Stimulated activated CD4-positive, alpha-beta T cell treated with anti-CD3 and anti-CD28 coated beads, Interleukin-1b, Interleukin-23, amount 100 ng/mL, for 1 hour (primary cell): ENCODE measurements around the gene SPATA25.
"Not testable (repeated sequence)": the region's sequence is repeated elsewhere in the genome, so short reads cannot be mapped to it uniquely, and the experiment has no call there.

Experiments used
- DNase-seq, 2 donors: peaks; one replicate each; pipeline ENCODE4 v3.0.0-alpha.2; 2020; ENCODE audit warnings: low read depth in 2 of 2

SPATA25 gene

DNA sequence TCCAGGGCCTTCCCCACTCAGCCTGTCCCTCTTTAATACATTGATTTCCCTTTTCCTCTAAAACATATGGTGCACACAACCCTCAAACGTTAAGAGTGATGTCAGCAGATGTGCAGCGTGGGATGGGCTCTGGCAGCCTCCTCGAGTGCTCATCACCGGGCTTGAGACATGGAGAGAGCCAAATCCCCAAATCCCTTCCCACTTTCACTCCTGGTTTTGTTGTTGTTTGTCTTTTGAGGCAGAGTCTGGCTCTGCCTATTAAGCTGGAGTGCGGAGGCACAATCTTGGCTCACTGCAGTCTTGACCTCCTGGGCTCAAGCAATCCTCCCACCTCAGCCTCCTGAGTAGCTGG is 30.3 kb upstream of the SPATA25 start:
- DNase-seq, result no peak

DNA sequence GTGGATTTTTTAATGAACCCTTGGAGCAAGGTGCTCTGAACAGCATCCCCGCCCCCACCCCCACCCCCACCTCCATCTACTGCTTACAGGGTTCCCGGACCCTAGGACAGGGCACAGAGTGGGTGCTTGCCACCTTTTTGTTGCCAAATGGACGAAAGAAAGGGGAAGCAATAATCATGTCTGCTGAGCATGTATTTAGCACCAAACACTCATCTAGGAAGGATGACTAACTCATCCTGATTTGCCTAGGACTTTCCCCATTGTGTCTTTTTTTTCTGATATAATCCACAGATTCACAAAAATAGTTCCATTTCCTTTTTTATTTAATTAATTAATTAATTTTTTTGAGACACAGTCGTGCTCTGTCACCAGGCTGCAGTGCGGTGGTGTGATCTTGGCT is 25.7 kb upstream of the SPATA25 start:
- DNase-seq, result no peak

- no peak for DNase-seq
Observed at GRCh38 chr20:45912344-45912682, 24.9 kb upstream of the SPATA25 start.

DNA sequence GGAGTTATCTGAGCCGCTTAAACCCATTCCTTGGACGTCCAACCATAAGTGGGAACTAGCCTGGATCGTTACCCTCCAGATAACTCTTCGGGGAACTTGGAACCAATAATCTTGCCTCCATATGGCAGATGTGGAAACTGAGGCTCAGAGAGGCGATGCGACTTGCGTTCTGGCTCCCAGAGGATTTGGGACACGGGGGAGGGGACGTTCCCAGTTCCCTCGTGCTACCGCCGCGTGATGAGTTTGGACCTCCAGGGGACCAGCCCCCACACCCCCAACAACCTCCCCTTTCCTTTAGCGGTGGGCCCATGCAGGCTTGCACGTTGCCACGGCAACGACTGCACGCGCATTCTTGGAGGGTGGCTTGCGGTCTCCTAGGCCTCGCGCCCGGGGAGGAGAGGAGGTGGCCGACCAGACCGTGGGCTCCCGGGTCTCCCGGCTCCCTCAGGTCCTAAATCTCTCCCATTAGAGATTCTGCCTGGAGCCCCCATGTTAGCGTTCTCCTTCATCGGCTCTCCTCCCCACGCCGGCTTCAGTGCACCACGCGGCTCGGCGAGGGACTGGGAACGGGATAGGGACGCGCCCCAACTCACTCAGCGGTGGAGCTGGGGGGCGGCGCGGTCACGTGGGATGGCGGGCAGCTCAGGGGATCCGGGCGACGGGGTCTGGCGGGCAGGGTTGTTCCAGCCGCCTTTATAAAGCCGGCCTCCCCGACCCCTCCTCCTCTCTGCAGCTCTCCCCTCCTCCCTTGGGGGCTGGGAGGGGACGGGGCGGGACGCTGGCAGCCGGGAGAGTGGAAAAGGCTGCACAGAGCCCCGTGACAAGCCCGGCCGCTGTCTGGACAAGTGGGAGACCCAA is 24.3 kb upstream of the SPATA25 start, which contains the start of gene PLTP:
Gene PLTP (minus strand): TSS at position 670 of the 858 bp plus-strand sequence. CDS start 703 bp downstream, outside the sequence.
- DNase-seq, result no peak

DNA sequence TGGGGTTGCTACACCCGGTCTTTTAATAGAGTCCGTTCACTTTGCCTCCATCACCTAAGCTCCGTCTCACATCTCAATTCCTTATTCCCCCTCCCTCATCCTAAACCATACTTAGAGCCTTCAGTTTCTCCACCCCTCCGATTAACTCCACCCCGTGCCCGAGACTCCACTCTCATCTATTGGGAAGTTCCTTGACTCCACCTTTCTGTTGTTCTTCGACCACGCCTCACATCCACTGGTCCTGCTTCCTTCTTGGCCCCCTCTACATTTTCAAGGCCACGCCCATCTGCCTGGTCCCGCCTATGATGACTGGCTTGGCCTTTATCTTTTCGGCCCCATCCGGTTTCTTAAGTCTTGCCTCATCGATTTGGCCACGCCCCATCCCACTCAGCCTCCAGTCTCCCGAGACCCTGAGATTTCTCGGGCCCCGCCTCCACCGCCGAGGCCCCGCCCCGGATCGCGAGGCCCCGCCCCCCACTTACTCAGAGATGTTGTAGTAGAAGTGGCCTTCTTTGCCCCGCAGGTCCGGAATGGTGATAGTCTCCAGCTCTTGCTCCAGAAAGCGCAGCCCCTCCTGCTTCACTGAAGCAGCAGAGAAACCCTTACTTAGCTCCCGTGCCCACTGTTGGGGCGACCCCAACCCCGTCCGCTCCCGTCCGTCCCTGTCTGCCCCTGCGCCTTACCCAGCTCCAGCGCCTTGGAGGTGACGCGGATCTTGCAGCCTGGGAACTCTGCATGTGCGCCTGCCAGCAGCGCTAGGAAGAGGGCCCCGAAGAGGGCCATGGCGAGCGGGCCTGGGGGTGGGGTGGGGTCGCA is 23.5 kb upstream of the SPATA25 start:
- DNase-seq, result peak; percentile 66 to 94

DNA sequence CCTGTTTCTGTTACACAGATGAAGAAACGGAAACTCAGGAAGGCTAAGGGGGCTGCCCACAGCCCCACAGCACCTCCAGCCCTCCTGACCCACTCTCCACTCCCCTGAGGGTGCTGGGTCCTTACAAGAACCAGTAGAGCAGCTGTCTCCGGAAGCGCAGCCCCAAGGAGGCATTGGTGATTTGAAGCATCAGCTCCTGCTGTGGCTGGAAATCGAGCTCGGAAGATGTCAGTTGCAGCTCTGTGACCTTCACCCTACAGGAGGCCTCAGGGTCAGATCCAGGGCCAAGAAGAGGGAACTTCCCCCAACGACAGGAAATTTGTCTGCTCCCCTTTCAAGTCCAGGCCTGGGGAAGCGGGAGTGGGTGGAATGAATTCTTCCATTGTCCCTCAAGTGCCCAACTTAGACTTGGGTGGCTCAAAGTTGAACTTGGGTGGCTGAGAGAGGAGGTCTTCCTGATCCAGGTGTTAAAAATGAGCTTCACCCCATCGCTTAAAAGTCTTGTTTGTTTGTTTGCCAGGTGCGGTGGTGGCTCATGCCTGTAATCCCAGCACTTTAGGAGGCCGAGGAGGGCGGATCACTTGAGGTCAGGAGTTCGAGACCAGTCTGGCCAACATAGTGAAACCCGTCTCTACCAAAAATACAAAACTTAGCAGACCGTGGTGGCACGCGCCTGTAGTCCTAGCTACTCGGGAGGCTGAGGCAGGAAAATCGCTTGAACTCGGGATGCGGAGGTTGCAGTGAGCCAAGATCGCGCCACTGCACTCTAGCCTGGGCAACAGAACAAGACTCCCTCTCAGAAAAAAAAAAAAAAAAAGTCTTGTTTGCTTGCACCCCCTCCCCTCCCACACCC is 22.6 kb upstream of the SPATA25 start:
- no peak for DNase-seq

GRCh38 chr20:45909336-45909808 is 21.9 kb upstream of the SPATA25 start:
- no peak for DNase-seq

GRCh38 chr20:45908084-45908483 is 20.7 kb upstream of the SPATA25 start:
- DNase-seq, result no peak

GRCh38 chr20:45907219-45907948 is 20.0 kb upstream of the SPATA25 start:
- no peak for DNase-seq

DNA sequence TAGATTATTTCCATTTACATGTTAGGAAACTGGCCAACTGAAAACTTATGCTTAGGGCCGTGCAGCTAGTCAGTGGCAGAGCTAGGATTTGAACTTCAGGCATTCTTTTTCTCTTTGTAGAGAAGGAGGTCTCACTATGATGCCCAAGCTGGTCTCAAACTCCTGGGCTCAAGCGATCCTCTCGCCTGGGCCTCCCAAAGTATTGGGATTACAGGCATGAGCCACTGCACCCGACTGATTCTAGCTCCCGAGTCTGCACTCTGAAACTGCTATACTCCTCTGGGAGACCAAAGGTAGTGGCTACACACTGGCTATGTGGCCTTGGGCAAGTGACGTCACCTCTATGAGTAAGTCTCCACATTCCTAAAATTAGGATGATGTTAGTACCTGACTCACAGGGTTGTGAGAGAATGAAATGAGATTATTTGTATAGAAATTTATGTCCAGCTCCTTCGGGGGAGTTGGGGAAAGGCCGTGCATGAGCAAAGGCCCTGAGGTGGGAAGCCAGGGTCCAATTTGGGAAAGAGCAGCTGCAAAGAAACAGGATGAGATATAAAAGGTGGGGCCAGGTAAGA is 18.2 kb upstream of the SPATA25 start:
- DNase-seq, result no peak

GRCh38 chr20:45904583-45905504 is 17.4 kb upstream of the SPATA25 start:
- DNase-seq, result no peak

GRCh38 chr20:45902199-45902701 is 14.8 kb upstream of the SPATA25 start:
- DNase-seq, result no peak

GRCh38 chr20:45901332-45901731 is 13.9 kb upstream of the SPATA25 start:
- not testable (repeated sequence) for DNase-seq

DNA sequence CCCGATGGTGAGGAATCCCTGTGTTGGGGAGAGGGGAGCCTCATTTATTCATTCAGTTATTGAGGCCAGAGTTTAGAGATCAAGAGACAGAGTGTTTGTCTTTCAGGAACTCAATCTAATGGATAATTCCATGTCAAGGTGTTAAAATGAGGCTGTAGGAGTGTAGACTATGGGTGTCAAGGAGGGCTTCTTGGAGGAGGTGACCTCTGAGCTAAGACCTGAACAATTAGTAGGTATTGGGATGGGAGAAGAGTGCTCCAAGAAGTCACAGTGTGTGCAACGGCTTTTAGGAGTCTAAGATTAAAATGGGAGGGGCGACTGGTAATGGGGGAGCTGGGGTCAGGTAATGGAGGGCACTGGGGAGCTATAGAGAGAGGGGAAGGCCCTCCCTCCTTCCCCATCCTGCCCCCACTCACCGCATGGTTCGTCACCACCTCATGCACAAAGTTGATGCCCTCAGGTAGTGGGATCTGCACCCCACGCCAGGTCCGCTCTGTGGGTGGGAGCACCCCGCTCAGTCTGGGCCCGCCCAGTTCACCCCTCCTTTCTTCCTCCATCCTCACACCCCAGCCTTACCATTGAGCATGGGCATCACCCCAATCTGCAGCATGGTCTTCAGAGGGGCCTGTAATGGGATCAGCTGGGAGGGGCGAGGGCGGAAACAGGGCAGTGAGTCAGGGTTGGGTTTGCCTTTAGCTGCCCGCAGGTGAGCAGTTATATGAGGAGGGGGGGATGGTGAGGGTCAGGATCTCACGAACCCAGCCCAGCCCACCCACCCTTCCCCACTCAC is 11.8 kb upstream of the SPATA25 start:
- no peak for DNase-seq

DNA sequence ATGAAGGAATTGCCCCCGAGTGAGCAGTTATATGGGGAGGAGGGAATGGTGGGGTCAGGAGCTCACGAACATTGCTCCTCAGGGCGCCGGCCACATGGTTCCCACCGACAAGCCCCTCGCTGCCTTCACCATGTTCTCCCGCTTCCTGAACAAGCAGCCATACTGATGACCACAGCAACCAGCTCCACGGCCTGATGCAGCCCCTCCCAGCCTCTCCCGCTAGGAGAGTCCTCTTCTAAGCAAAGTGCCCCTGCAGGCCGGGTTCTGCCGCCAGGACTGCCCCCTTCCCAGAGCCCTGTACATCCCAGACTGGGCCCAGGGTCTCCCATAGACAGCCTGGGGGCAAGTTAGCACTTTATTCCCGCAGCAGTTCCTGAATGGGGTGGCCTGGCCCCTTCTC is 10.9 kb upstream of the SPATA25 start:
- DNase-seq, result no peak

DNA sequence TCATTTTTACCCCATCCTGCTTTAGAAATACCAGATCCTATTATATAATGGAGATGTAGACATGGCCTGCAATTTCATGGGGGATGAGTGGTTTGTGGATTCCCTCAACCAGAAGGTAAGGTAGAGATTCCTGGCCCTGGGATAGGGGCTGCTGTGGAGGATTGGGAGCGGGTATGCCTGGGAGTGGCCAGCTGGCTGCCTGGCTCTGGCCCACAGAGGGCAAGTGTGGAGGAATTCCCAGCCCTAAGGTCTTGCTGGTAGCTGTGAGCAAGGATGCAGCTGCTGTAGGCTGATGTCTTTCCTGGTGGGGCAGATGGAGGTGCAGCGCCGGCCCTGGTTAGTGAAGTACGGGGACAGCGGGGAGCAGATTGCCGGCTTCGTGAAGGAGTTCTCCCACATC is 10.3 kb upstream of the SPATA25 start:
- no peak for DNase-seq

- no peak for DNase-seq
Observed at GRCh38 chr20:45897289-45897688, 9.9 kb upstream of the SPATA25 start.

DNA sequence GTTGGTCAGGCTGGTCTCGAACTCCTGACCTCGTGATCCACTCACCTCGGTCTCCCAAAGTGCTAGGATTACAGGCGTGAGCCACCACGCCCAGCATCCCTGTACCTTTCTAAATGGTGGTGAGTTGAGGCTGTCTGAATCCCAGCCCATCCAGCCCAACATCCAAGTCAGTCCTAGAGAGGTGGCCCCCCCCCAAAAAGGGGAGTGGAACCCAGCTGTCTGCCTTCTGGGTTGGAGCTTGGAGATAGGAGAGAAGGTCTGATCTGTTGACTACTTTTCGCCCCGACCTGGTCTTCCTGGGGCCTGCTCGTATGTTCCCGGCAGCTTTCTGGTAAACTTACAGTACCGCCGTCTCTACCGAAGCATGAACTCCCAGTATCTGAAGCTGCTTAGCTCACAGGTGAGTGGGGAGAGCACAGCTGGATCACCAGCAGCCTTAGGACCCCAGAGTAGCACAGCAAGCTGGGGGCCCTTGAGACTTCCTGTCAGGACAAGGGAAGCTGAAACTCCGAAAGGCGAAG is 9.3 kb upstream of the SPATA25 start:
- no peak for DNase-seq

DNA sequence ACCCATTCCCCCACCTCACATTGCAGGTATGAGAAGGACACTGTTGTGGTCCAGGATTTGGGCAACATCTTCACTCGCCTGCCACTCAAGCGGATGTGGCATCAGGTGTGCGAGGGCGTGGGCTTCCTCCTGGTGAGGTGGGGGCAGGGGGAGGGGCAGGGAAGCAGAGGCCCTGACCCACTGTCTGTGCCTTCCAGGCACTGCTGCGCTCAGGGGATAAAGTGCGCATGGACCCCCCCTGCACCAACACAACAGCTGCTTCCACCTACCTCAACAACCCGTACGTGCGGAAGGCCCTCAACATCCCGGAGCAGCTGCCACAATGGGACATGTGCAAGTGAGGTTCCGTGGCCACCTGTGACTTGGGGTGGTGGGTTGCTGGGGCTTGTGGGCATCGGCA is 7.4 kb upstream of the SPATA25 start:
- no peak for DNase-seq
